Astrocyte of the cerebellum (primary cell): Measurements from ENCODE around the gene GIMAP8.

ENCODE experiments used
- DNase-seq: peaks from one replicate; pipeline ENCODE4 v3.0.0-alpha.2; 2011; ENCODE audit warnings: low read depth
- H3K4me3 ChIP-seq: 2 replicates; pipeline ENCODE4 v1.5.1; 2011; ENCODE audit warnings: mild to moderate bottlenecking, low read depth, low read length, moderate library complexity
- in situ Hi-C: cut with HindIII; loops from 2 replicates; pipeline ENCODE4 v1.10.0; 2017; ENCODE audit warnings: low sequenced_read_pairs
- TF ChIP-seq, protein P1 (sequence below): IDR thresholded peaks from 2 replicates; pipeline ENCODE4 v1.5.1; 2012; ENCODE audit warnings: low read length, low read depth, moderate library complexity, mild to moderate bottlenecking; ENCODE audit errors: missing control alignments

The GIMAP8 gene

DNA sequence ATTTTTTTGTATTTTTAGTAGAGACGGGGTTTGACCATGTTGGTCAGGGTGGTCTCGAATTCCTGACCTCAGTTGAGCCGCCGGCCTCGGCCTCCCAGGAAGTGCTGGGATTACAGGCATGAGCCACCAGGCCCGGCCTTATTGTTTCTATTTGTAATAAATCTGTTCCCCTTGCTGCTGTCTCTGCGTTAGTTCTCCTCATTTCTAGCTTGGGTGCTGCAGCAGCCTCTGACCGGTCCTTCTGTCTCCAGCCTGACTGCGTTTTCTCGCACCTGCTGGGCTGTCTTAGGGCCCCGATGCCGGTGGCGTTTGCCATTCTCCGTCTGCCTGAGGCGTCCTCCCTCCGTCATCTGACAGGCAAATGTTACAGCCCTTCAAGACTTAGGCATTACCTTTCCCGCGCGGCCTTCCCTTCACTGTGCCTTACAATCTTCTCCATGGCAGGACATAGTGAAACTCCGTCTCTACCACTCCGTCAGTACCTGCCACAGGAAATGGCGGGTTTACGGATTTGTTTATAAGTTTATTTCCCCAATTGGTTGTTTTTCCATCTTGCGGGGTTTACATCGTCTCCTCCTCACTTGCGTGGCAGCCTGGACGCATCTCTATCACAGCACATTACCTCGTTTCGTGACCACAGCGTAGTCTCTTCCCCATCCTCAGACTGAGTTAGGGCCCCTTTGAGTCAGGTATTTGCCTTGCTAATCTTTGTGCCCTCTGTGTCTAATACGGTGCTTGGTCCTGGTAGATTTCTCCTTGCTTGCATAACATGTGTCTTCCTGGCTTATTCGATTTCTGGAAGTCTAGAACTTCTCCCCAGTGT lies 2.3 kb upstream of the GIMAP8 start:
- in situ Hi-C loops = no loop called here
- H3K4me3 ChIP-seq = no peak overlapping the region
- no peak for DNase-seq
- TF ChIP-seq, protein P1, sequence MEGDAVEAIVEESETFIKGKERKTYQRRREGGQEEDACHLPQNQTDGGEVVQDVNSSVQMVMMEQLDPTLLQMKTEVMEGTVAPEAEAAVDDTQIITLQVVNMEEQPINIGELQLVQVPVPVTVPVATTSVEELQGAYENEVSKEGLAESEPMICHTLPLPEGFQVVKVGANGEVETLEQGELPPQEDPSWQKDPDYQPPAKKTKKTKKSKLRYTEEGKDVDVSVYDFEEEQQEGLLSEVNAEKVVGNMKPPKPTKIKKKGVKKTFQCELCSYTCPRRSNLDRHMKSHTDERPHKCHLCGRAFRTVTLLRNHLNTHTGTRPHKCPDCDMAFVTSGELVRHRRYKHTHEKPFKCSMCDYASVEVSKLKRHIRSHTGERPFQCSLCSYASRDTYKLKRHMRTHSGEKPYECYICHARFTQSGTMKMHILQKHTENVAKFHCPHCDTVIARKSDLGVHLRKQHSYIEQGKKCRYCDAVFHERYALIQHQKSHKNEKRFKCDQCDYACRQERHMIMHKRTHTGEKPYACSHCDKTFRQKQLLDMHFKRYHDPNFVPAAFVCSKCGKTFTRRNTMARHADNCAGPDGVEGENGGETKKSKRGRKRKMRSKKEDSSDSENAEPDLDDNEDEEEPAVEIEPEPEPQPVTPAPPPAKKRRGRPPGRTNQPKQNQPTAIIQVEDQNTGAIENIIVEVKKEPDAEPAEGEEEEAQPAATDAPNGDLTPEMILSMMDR = no peak

DNA sequence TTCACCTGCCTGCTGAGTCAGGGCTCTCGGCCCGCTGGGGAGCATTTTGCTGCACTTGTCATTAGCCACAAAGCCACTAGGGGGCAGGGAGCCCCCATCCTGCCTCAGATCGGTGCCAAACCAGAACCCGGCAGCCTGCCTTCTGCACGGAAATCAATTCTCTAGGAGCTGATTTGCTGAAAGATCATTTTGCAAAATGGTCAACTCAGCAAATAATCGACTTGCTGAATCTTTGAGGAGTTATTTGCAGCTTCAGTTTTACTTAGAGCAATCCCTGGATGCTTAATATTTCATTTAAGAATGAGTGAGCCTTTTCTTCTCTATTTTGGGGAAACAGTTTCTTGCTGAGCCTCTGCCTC lies 1.7 kb upstream of the GIMAP8 start:
- in situ Hi-C loops = no loop called here
- no peak overlapping the region for H3K4me3 ChIP-seq
- TF ChIP-seq, protein P1 = peak; percentile 88
- peak; percentile 41 for DNase-seq

GRCh38 chr7:150449206-150449952 lies 1.1 kb upstream of the GIMAP8 start:
- in situ Hi-C loops = no loop called here
- DNase-seq = no peak
- H3K4me3 ChIP-seq = no peak overlapping the region
- TF ChIP-seq, protein P1 = no peak

GRCh38 chr7:150451097-150451793 lies 815 bp downstream of the GIMAP8 start:
- in situ Hi-C loops = no loop called here
- no peak for DNase-seq
- TF ChIP-seq, protein P1 = no peak
- H3K4me3 ChIP-seq = no peak overlapping the region

GRCh38 chr7:150451833-150452461 lies 1.5 kb downstream of the GIMAP8 start:
- in situ Hi-C loops = no loop called here
- H3K4me3 ChIP-seq = no peak overlapping the region
- no peak for DNase-seq
- TF ChIP-seq, protein P1 = no peak

- no peak for DNase-seq
- TF ChIP-seq, protein P1 = no peak
- no peak overlapping the region for H3K4me3 ChIP-seq
- in situ Hi-C loops = no loop called here
These were observed 2.8 kb downstream of the GIMAP8 start for GRCh38 chr7:150453181-150453580.
